Left ventricle myocardium inferior (tissue), 1 donor: ENCODE measurements around the gene GPATCH2L. TPM values are rescaled to one million over a fixed set of nuclear protein-coding genes. Genes with fewer than 3 reads are reported as not detected.

ENCODE experiments used
- DNase-seq: peaks from one replicate; pipeline ENCODE4 v3.0.0-alpha.2; 2020
- H3K27ac ChIP-seq: fragments of 200-600 bp; replicated peaks from 2 replicates; pipeline ENCODE4 v1.8.0; 2021
- H3K27me3 ChIP-seq: fragments of 200-600 bp; 2 replicates; pipeline ENCODE4 v1.8.0; 2021; ENCODE audit warnings: low read depth
- H3K36me3 ChIP-seq: fragments of 200-600 bp; 2 replicates; pipeline ENCODE4 v1.8.0; 2021
- H3K4me1 ChIP-seq: fragments of 200-600 bp; 2 replicates; pipeline ENCODE4 v1.8.0; 2021
- H3K4me3 ChIP-seq: fragments of 200-600 bp; 2 replicates; pipeline ENCODE4 v1.8.0; 2021; ENCODE audit warnings: mild to moderate bottlenecking, moderate library complexity
- H3K9me3 ChIP-seq: fragments of 200-600 bp; replicated peaks from 2 replicates; pipeline ENCODE4 v1.8.0; 2021
- CTCF ChIP-seq: fragments of 200-600 bp; IDR thresholded peaks from 2 replicates; pipeline ENCODE4 v1.8.0; 2021; ENCODE audit warnings: antibody characterized with exemption, mild to moderate bottlenecking, borderline replicate concordance
- intact Hi-C: fragments of 100-400 bp; cut with micrococcal nuclease; formaldehyde crosslinking; loops from one replicate; pipeline ENCODE4 v1.11.0; 2022
- total RNA-seq: library from RNA; stranded (reverse); fragmentation: NEBNext Ultra II Directional; extraction: Animal tissue kit (Norgen Biotek cat#: 25700); gene quantifications from one replicate; pipeline ENCODE4 v1.2.1, GENCODE V29; 2021
- donor health status: DM: no; HTN: yes; CAD: no; lungs with severe emphysema.

Gene GPATCH2L
- total RNA-seq, 1 donor from 2014 or later = 26.5 TPM

GRCh38 chr14:76113691-76114090 lies 38.0 kb upstream of the GPATCH2L start:
- no peak for TF ChIP-seq CTCF
- no peaks in the 10 kb centered on the region for H3K4me1 ChIP-seq
- H3K4me3 ChIP-seq = no peak overlapping the region
- intact Hi-C loops = no loop called here
- no peaks in the 10 kb centered on the region for H3K36me3 ChIP-seq
- H3K27ac ChIP-seq = no peak overlapping the region
- peaks cover 50% of the 10 kb centered on the region for H3K27me3 ChIP-seq
- no peaks in the 10 kb centered on the region for H3K9me3 ChIP-seq
- DNase-seq = no peak

- Histone ChIP-seq H3K36me3 (no peaks in the 10 kb centered on the region), H3K4me1 (no peaks in the 10 kb centered on the region), H3K4me3 (no peak overlapping the region), H3K9me3 (no peaks in the 10 kb centered on the region), H3K27me3 (peaks cover 50% of the 10 kb centered on the region), H3K27ac (no peak overlapping the region)
- TF ChIP-seq CTCF = no peak
- DNase-seq = no peak
- intact Hi-C loops = no loop called here
Observed at GRCh38 chr14:76115010-76115422, 36.7 kb upstream of the GPATCH2L start.

- H3K27me3 ChIP-seq = peaks cover 35% of the 10 kb centered on the region
- no peaks in the 10 kb centered on the region for H3K4me1 ChIP-seq
- no peaks in the 10 kb centered on the region for H3K36me3 ChIP-seq
- intact Hi-C loops = no loop called here
- no peak overlapping the region for H3K27ac ChIP-seq
- no peak for DNase-seq
- H3K4me3 ChIP-seq = no peak overlapping the region
- TF ChIP-seq CTCF = no peak
- no peaks in the 10 kb centered on the region for H3K9me3 ChIP-seq
Observed at GRCh38 chr14:76117789-76118484, 33.8 kb upstream of the GPATCH2L start.

- no peak for DNase-seq
- intact Hi-C loops = no loop called here
- no peak overlapping the region for H3K27ac ChIP-seq
Observed at GRCh38 chr14:76118594-76118993, 33.1 kb upstream of the GPATCH2L start.

GRCh38 chr14:76121089-76121748 lies 30.5 kb upstream of the GPATCH2L start:
- H3K27me3 ChIP-seq = peaks cover 21% of the 10 kb centered on the region
- intact Hi-C loops = no loop called here
- H3K4me3 ChIP-seq = no peak overlapping the region
- no peaks in the 10 kb centered on the region for H3K36me3 ChIP-seq
- DNase-seq = no peak
- no peak overlapping the region for H3K27ac ChIP-seq
- H3K4me1 ChIP-seq = no peaks in the 10 kb centered on the region
- TF ChIP-seq CTCF = no peak
- H3K9me3 ChIP-seq = no peaks in the 10 kb centered on the region

More at GRCh38 chr14:76118594-76118993, 33.1 kb upstream of the GPATCH2L start:
- Histone ChIP-seq H3K36me3 (no peaks in the 10 kb centered on the region), H3K9me3 (no peaks in the 10 kb centered on the region), H3K4me3 (no peak overlapping the region), H3K27me3 (peaks cover 29% of the 10 kb centered on the region), H3K4me1 (no peaks in the 10 kb centered on the region)
- TF ChIP-seq CTCF = no peak
